Stimulated activated CD8-positive, alpha-beta memory T cell treated with anti-CD3 and anti-CD28 coated beads, Interleukin-7, amount 100 ng/mL, for 24 hours (primary cell): ENCODE data around the gene ADCY3.

Source experiments
- DNase-seq: peaks from one replicate; pipeline ENCODE4 v3.0.0-alpha.2; 2020; ENCODE audit warnings: low read depth

ADCY3 gene

GRCh38 chr2:24920098-24920808 lies at the start of gene ADCY3:
ADCY3 (minus strand) TSS chr2:24920237; CDS start chr2:24918987, 1,250 bp downstream.
- DNase-seq, result no peak

- DNase-seq, result no peak
Observed at GRCh38 chr2:24969784-24970183, 49.7 kb upstream of the ADCY3 start.

DNA sequence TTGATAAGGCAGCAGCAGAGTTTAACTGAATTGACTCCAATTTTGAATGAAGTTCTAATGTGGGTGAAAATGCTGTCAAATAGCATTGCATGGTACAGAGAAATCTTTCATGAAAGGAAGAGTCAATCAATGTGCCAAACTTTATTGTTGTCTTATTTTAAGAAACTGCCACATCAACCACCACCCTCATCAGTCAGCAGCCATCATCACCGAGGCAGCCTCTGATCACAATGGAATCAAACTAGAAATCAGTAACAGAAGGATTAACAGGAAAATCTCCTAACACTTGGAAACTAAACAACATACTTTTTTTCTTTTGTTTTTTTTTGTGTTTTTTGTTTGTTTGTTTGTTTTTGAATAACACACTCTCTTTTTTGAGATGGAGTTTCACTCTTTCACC lies 41.9 kb upstream of the ADCY3 start:
- DNase-seq, result no peak

- no peak for DNase-seq
Observed at GRCh38 chr2:24959761-24960160, 39.7 kb upstream of the ADCY3 start.

GRCh38 chr2:24958411-24958935 lies 38.4 kb upstream of the ADCY3 start:
- no peak for DNase-seq

GRCh38 chr2:24957976-24958375 lies 37.9 kb upstream of the ADCY3 start:
- no peak for DNase-seq

DNA sequence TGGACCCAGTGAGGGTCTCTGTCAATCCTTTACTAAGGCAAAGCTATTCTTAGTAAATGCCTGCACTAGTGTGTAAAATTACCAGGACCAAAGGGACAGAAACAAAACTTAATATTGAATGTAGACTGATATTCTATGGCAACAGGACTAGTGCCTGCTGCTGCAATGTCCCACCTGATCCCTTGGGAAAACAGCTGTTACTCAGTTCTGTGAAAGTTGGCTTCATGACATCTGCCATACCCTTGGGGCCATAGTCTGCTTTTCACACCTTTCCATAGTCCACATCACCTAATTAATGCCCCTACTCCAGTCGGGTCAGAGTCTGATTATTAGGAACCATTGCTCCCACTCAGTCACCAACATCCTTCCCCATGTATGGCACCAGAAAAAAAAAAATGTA lies 37.2 kb upstream of the ADCY3 start:
- DNase-seq, result no peak

- no peak for DNase-seq
Observed at GRCh38 chr2:24955921-24956320, 35.9 kb upstream of the ADCY3 start.

DNA sequence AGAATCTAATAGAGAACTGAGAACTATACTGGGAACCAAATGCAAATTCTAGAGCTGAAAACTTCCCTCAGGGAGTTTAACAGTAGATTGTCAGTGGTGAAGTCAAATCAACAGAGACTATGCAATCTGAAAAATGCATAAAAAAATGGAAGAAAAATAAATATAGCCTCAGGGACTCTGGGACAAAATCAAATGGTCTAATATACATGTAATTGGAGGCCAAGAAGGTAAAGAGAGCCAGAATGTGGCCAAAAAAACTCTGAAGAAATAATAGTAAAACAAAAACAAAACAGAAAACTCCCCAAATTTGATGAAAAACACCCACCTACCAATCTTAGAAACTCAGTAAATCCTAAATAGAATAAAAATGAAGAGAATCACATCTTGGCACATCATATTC lies 35.2 kb upstream of the ADCY3 start:
- no peak for DNase-seq

GRCh38 chr2:24950102-24950501 lies 30.1 kb upstream of the ADCY3 start:
- no peak for DNase-seq

DNA sequence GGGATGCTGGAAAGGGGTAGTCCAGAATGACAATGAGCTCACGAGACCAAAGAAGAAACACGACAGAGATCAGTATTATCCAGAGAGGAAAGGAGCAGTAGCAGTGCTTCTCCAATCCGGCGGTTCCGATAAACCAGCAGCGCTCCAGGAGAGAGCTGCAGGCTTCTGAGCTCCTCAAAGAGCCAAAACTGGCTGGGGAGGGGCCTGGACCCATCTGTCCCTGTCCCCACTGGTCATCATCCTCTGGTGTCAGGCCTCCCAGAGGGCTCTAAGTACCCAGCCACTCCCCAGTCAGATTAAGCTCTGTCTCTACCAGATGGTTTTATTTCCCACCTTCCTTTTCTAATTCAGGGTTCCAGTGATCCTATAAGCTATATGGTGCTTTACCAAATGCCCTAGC lies 28.5 kb upstream of the ADCY3 start:
- DNase-seq, result no peak

DNA sequence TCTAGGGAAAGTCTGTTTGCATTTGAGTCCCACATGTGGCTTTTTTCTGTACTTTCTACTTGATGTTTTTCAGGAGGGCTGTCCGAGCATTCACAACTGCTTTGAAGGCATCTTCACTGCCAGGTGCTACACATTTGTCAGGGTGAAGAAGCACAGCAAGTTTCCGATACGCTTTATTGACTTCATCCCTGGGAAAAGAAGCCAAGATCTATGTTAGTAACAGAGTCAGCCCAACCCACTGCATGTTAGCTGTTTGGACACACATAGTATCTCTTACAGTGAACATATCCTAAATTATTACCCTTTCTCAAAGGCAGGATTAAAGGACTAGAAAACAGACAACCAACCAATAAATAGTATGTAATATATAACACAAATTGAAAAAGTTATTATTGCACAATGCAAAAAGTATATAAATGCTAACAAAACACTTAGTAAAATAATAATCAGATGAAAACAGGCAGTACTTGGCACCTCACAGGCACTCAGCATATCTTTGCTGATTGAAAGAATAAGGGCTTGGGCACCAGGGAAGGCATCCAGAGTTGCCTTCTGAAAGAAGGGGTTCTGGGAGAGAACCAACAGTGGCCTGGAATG lies 27.6 kb upstream of the ADCY3 start:
- DNase-seq, result no peak

- DNase-seq, result no peak
Observed at GRCh38 chr2:24945907-24946306, 25.9 kb upstream of the ADCY3 start.

DNA sequence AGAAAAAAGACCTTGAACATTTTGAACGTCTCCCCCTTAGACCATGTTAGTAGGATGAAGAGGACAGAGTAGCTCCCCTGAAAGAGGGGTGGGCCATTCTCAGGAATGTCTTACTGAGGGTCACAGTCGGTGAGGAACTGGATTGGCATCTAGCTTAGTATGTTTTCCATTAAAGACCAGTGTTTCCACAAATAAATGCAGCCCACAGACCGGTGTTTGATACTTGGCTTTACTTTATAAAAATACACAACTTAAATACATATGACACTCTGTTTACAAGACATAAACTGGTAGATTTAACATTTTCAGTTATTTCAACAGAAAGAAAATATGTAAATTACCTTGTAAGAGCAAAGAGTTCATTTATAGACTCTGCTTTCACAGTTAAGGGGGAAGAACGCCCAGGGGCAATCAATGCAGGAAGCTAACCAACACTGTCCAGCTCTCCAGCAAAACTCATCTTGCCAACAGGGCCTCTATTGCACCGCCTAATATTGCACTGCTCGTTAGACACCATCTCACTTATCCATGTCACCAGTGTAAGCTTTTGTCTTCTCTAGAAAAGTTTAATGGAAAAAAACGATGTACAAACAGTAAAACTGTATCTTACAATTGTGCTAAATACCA lies 23.5 kb upstream of the ADCY3 start:
- no peak for DNase-seq

DNA sequence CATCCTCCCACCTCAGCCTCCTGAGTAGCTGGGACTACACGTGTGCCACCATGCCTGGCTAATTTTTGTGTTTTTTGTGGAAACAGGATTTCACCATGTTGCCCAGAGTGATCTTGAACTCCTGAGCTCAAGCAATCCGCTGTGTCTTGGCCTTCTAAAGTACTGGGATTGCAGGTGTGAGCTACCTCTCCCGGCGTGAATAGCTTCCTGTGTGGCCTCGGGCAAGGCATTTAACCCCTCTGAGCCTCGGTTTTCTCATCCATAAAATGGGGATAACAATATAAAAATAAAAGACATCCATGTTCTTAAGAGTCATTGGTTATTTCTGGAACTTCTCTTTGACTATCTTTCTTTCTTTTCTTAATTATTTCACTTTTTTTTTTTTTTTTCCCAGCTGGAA lies 19.3 kb upstream of the ADCY3 start:
- no peak for DNase-seq

- DNase-seq, result no peak
Observed at GRCh38 chr2:24937236-24937635, 17.2 kb upstream of the ADCY3 start.

DNA sequence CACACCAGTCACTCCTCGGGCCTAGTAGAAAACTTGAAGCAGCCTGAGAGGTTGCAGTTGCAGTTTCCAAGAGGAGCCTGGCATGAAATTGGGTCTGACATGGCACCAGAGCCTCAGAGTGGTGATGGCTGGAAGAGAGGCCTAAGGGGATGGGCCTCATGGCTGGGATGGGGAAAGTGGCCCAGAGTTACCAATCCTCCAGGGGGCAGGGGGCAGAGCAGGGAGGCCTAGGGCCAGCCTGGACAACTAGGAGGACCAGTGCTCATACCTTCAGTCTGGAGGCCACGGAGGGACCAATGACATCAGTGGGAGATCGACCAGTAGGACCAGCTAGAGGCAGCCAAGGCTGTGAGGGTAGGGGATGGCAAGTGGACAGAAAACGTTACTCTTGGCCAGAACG lies 15.1 kb upstream of the ADCY3 start:
- no peak for DNase-seq

DNA sequence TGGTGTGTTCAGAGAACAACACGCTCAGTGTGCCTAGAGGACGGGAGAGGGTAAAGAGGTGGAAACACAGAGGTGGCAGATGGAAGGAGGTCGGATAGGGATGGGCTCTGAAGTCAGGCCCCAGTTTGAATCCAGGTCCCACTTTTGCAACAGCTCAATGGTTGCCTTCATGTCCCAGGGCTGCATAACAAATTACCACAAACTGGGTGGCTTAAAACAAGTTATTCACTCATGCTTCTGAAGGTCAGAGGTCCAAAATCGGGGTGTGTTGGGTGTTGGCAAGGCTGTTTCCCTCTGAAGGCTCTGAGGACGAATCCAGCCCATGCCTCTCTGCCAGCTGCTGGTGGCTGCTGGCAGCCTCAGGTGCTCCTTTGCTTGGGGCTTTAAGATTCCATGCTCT lies 12.7 kb upstream of the ADCY3 start:
- no peak for DNase-seq

GRCh38 chr2:24930768-24931167 lies 10.7 kb upstream of the ADCY3 start:
- no peak for DNase-seq

DNA sequence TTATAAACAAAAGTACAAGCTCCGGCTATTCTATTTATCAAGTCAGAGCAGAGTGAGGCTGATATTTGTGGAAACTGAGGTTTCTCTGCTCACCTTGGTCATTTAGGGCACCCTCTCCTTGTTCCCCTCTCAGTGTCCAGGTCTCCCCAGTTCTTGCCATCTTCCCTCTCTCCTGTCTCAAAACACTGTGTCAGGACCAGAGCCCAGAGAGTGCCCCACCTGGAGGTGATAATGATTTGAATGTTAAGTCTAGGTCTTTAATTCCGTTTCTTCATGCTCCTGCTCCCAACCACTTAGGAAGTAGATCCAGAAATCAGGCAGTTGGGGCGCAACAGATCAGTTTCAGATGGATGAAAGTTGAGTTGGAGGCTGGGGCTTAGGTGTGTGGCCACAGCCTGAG lies 9.2 kb upstream of the ADCY3 start:
- DNase-seq, result no peak

- DNase-seq, result no peak
Observed at GRCh38 chr2:24928036-24928435, 8.0 kb upstream of the ADCY3 start.

DNA sequence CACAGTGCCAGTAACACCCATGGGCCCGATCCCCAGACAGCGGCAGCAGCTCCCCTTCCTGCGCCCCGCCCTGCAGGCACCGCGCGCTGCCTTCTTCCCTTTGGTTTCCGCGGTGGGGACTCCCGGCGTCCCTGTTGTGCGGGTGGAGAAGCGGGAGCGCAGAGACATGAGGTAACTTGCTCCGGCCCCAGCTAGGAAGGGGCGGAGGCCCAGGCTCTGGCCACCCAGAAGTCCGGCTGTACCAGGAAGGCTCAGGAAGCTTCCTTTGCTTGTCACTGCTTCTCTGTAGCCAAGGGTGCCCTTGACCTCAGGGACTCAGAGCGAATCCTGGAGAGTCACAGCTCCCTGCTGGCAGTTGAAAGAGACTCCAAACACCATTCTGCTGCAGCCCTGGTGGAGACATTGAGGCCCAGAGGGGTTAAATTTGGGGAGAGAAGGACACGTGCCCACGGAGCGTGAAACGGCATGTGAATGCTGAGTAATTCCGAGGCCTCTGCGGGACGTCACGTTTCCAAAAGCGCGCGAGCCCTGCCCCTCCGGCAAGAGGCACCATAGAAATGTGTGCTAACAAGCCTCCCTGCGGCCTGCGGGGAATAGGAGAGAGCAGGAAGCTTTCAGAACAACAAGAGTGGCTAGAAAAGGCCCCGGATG lies 6.7 kb upstream of the ADCY3 start:
- no peak for DNase-seq

- DNase-seq, result no peak
Observed at GRCh38 chr2:24926220-24926601, 6.2 kb upstream of the ADCY3 start.
